Embryonic facial prominence (tissue), 1 donor: ENCODE data around the gene ZCCHC4.
A peak's percentile ranks its signal among the peaks of the same experiment; 100 is the strongest.

Source experiments
- DNase-seq: peaks from one replicate; pipeline ENCODE4 v3.0.0-alpha.2; 2016; ENCODE audit errors: extremely low spot score

Gene ZCCHC4

DNA sequence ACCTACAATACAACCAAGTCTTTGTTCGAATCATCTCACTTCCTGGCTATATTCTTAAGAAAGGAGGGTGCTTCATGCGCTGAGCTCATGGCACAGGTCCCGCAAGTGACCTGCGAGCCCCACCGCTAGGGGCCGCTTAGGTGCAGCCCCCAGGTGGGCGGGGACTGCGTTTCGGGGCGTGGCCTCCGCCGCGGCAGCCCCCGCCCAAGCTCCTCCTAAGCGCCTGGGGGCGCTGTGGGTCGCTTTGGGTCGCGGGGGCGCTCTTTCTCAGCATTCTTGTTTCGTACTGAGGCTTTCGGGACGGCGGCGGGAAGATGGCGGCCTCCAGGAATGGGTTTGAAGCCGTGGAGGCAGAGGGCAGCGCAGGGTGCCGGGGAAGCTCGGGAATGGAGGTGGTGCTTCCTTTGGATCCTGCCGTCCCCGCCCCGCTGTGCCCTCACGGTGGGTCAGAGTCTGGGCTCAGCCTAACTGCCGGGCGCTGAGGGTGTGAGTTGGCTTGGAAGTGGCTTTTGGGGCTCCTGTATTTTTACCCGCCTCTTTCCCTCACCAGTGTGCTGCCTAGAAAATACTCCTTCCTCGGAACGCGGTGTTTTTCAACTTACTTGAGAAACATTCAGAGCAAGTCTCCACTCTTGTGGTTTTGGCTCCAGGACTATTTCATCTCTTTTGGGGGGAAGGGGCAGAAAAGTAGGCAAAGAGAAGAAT is at the start of gene ZCCHC4:
Gene ZCCHC4 (plus strand): TSS at position 279 of the 705 bp plus-strand sequence. CDS start 36 bp downstream, at position 315.
- DNase-seq = peak; percentile 76

DNA sequence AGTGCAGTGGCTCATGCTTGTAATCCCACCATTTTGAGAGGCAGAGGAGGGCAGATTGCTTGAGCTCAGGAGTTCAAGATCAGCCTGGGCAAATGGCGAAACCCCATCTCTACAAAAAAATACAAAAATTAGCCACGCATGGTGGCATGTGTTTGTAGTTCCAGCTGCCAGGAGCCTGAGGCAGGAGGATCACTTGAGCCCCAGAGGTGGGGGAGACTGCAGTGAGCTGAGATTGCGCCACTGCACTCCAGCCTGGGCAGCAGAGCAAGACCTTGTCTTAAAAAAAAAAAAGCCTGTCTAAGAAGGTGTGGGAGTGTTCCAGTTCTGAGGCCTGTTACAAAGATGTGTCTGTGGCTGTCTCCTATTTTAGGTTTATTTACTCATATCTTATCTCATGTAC is 40.7 kb upstream of the ZCCHC4 start:
- DNase-seq = no peak

GRCh38 chr4:25280210-25280609 is 32.4 kb upstream of the ZCCHC4 start:
- DNase-seq = no peak

GRCh38 chr4:25283948-25284347 is 28.6 kb upstream of the ZCCHC4 start:
- DNase-seq = no peak

DNA sequence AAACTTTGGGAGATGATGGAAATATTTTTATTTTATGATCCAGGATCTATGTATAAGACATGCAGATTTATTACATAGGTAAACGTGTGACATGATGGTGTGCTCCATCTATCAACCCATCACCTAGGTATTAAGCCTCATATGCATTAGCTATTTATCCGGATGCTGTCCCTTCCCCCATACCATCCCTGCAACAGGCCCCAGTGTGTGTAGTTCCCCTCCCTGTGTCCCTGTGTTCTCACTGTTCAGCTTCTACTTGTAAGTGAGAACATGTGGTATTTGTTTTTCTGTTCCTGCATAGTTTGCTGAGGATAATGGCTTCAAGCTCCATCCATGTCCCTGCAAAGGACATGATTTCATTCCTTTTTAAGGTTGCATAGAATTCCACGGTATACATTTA is 28.1 kb upstream of the ZCCHC4 start:
- no peak for DNase-seq

GRCh38 chr4:25290490-25291067 is 22.0 kb upstream of the ZCCHC4 start:
- DNase-seq = no peak

DNA sequence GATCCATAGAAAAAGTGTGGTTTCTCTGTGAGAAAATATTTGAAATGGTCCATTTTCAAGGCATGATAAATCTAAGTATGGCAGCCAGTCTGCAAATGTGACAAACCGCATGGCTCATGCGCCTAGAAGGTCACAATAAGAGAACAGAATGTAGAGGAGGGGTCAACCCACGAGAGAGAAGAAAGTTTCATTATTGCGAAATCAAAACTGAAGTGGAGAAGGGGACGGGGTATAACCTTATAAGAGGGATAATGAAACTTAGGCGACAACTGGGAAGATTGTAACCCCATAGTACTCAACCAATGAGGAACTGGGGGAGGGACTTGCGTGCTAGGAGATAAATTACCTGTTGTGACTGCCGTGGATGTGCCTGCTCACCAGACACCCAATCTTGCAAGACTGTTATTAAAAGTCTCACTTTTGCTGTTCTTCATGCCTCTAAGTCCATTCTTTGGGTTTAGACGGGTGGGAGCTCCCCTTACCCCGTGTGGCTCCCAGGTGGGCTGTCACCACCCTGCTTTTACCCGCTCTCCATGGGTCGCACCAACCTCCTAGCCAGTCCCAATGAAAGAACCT is 21.3 kb upstream of the ZCCHC4 start:
- DNase-seq = no peak

GRCh38 chr4:25297528-25298242 is 14.9 kb upstream of the ZCCHC4 start:
- no peak for DNase-seq

DNA sequence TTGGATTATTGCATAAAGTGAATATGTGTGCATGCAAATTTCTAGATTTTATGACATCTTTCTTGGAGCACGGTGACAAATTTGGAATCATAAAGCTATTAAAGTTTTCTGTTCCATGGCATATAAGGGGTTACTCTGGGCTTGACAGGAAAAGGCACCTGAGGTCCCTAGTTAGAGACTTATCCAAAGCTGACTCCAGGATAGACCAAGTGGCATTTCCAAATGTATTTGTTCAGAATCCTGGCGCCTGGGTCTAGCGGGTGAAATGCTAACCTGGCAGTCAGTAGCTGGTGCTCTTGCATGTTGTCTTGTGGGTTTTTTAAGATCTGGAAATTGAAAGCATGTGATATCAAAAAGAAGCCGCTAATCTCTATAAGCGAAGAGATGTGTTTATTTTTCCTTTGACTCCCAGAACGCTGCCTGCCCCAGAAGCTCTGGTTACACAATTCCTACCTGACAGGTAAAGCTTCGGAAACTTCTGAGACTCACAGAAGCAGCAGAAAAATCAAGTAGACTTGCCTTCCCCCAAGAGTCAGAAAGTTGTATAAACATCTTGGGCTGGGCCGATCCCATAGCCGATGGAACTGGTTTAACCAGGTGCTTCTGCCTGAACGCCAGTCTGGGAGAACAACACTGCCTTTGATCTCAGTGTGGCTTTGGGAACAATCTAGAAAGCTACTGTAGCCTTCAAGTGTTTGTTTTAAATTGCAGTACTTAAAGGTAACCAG is 12.9 kb upstream of the ZCCHC4 start:
- peak; percentile 59 for DNase-seq

GRCh38 chr4:25301471-25301870 is 11.1 kb upstream of the ZCCHC4 start:
- DNase-seq = no peak

DNA sequence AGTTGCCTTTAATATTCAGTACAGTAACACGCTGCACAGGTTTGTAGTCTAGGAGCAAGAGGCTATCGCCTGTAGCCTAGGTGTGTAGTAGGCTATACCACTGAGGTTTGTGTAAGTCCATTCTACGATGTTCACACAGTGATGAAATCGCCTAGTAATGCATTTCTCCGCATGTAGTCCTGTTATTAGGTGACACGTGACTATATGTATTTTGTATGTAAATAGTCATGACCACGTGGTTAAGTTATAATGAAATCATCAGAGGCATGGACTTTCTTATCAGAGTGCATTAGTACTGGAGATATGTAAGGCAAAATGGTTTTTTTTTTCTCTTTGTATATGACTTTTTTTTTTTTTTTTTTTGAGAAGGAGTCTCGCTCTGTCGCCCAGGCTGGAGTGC is 9.9 kb upstream of the ZCCHC4 start:
- no peak for DNase-seq

- DNase-seq = no peak
Measured at GRCh38 chr4:25303578-25303977, 9.0 kb upstream of the ZCCHC4 start.

DNA sequence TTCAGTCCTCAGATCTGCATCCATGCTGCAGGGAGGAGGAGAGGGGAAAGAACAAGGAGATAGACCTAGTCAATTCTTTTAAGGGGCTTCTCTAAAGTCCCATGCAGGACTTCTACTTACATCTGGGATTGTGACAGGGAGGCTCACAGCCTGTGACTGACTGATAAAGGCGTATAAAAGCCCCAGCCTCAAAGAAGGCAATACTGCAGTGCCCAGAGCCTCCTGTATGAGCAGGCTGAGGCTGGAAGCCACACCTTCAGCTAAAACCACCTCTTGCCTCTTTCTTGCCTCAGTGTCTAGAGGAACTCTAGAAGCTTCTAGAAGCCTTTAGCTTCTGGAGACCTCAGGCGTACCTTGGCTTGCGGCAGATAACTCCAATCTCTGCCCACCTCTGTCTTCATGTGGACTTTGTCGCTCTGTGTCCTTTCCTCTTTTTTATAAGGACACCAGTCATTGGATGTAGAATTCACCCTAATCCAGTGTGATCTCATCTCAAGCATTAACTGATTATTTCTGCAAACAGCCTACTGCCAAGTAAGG is 6.0 kb upstream of the ZCCHC4 start:
- no peak for DNase-seq

DNA sequence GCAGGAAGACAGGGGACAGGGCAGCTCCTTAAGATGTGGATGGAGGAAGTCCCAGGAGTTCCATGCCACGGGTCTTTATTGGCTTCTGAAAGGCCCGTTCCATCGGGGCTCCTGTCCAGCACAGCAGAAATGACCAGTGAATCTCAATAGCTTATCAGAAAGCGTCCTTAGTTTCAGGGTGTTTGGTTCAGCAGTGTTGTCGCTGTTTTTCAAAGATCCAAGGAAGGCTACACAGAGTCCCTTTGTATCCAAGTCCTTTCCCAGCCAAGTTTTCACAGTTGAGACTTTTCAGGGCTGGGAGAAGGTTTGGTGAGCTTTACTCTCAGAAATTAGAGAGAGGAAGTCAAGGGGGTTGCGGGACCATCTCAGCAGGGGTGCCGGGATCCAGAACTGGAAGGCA is 5.0 kb upstream of the ZCCHC4 start:
- DNase-seq = no peak

DNA sequence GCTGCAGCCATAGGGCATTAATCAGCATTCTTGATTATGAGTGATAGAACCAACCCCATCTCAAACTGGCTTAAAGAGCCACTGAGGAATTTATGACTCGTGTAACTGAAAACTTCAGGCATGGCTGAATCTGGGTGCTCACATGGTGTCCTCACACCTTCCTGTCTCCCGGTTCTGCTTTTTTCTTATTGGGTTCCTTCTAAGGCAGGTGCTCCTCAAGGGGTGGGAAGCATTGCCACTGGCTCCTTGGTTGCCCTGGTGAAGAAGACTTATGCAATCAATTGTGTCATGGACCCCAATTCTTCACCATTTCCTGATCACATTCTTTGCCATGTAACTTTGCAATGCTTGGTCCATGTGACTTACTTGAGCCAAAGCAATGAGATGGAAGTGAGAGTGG is 4.3 kb upstream of the ZCCHC4 start:
- DNase-seq = no peak

GRCh38 chr4:25308761-25309160 is 3.8 kb upstream of the ZCCHC4 start:
- no peak for DNase-seq

DNA sequence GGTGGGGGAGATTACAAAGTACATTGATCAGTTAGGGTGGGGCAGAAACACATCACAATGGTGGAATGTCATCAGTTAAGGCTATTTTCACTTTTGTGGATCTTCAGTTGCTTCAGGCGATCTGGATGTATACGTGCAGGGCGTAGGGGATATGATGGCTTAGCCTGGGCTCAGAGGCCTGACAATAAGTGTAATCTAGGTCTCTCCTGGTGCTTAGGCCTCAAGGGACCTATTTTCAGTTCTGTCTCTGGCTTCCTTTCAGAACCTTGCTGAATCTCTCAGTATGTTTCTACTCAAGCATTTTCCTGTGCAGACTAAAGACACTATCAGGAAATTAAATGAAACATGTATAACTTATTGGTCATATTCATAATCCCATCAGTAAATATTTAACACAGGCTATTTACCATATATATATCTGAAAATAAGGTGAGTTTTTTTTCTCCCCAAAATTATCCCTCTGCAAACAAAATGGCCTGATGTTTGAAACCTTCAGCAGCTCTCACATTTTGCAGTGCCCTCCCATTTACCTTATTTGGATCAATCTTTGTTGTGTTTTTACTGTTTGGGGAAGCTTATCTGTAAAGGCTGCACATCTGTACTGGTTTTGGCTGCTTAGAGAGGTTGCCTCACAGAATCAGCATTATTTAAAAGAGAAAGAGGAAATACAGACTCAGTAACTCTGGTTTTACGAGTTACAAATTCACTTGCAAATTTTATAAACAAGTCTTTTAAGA is 2.3 kb upstream of the ZCCHC4 start:
- DNase-seq = no peak

DNA sequence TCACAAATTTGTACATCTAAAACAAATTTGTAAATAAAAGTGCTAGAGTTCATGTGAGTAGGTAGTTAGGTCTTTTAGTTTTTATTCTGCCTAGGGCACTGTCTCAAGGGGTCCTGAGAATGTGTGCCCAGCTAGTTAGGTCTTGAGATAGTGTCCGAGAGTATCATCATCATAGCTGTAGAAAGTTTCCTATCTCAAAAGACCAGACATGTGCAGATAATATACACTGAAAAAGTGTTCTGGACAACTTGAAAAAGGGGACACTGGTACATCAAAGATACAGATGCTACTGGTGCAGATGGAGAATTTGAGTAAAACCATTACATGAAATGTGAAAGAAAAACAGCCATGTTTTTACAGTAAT is 1.8 kb upstream of the ZCCHC4 start:
- no peak for DNase-seq

DNA sequence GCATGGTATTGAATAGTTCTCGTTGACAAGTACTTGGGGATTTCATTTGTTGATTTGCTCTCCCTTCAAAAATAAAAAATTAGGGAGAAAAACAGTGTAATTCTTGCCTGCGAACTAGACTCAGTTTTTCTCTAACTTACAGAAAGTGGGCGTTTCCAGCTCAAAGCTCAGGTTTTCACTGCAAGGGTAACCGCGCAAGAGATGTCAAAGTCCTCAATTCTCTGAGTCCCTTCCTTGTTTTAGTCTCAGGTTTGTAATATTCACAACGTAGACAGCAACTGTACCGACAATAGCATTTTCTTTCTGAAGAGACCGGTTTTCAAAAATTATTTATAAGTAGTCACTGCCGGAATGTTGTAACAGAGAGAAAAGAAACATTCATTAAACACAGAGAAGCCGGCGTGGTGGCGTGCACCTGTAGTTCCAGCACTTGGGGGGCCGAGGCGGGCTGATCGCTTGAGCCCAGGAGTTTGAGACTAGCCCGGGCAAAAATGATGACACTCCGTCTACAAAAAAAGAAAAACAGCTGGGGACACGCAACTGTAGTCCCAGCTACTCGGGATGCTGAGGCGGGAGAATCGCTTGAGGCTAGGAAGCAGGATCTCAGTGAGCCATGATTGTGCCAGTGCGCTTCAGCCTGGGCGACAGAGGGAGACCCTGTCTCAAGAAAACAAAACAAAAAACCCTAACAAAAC is 774 bp downstream of the ZCCHC4 start:
- DNase-seq = no peak

DNA sequence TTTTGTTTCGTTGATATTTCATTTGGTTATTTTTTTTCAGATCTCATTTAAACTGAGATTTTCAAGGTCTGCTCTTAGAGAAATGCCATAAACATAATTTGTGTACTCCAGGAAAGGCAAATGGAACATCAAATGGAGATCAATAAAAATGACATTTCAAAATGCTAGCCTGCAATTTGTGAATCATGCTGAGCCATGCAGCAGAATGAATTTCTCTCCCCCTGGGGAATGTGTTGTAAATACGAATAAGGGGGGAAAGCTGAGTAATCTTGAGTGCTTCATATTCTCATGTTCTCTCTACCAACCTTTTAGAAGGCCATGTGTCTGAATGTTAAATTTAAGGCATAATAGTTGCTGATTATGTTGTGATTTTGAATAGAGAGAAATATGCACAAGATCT is 7.8 kb downstream of the ZCCHC4 start:
- DNase-seq = no peak

DNA sequence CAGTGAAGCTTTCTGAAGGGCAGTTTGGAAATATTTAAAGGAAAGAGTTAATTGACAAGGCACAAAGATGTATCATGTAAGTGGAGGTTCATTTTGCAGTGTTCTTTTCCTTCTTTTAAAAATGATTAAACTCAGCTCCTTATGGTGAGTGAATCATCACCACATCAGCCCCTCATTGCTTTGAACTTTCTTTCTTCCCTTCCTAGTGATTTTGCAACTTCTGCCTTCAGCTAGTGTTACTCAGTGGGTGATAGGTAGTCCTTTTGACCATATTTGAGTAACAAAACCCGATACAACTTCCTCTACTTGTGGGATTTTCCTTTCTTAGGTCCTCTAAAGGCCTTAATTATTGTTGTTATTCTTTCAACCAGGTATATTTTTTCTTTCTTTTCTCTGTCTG is 8.2 kb downstream of the ZCCHC4 start:
- DNase-seq = no peak
